Activated T-cell treated with anti-CD3 and anti-CD28 coated beads, Interleukin-2, amount 50 U/mL, for 24 hours (primary cell): ENCODE data around the gene RASGEF1C.

Source experiments
- DNase-seq: peaks from one replicate; pipeline ENCODE4 v3.0.0-alpha.2; 2020
- H3K27ac Mint-ChIP-seq: 2 replicates; pipeline ENCODE4 v1.8.0; 2020; ENCODE audit warnings: mild to moderate bottlenecking, mixed read lengths
- H3K27me3 Mint-ChIP-seq: 2 replicates; pipeline ENCODE4 v1.8.0; 2020; ENCODE audit warnings: mixed read lengths
- H3K36me3 Mint-ChIP-seq: 2 replicates; pipeline ENCODE4 v1.8.0; 2020; ENCODE audit warnings: low read depth, mixed read lengths
- H3K4me1 Mint-ChIP-seq: 2 replicates; pipeline ENCODE4 v1.8.0; 2020; ENCODE audit warnings: low read depth, mixed read lengths
- H3K4me3 Mint-ChIP-seq: 2 replicates; pipeline ENCODE4 v1.8.0; 2020; ENCODE audit warnings: mild to moderate bottlenecking, moderate library complexity, mixed read lengths
- H3K9me3 Mint-ChIP-seq: 2 replicates; pipeline ENCODE4 v1.8.0; 2020; ENCODE audit warnings: mixed read lengths

RASGEF1C gene

GRCh38 chr5:180142824-180143610 lies 66.0 kb downstream of the RASGEF1C start:
- Mint-ChIP-seq H3K27ac (no peak overlapping the region), H3K27me3 (peaks cover 35% of the 10 kb centered on the region), H3K36me3 (no peaks in the 10 kb centered on the region), H3K9me3 (peaks cover 12% of the 10 kb centered on the region), H3K4me1 (no peaks in the 10 kb centered on the region), H3K4me3 (no peak overlapping the region)
- no peak for DNase-seq

GRCh38 chr5:180142021-180142765 lies 66.8 kb downstream of the RASGEF1C start:
- peaks cover 33% of the 10 kb centered on the region for H3K27me3 Mint-ChIP-seq

GRCh38 chr5:180141068-180141660 lies 67.8 kb downstream of the RASGEF1C start:
- H3K27me3 Mint-ChIP-seq, result peaks cover 30% of the 10 kb centered on the region
- DNase-seq, result no peak
- no peak overlapping the region for H3K4me3 Mint-ChIP-seq
- H3K4me1 Mint-ChIP-seq, result no peaks in the 10 kb centered on the region
- H3K9me3 Mint-ChIP-seq, result no peaks in the 10 kb centered on the region
- no peak overlapping the region for H3K27ac Mint-ChIP-seq
- no peaks in the 10 kb centered on the region for H3K36me3 Mint-ChIP-seq

More at GRCh38 chr5:180142021-180142765, 66.8 kb downstream of the RASGEF1C start:
- Mint-ChIP-seq H3K36me3 (no peaks in the 10 kb centered on the region), H3K4me3 (no peak overlapping the region), H3K27ac (no peak overlapping the region), H3K9me3 (peaks cover 7% of the 10 kb centered on the region), H3K4me1 (no peaks in the 10 kb centered on the region)
- DNase-seq, result no peak

GRCh38 chr5:180140571-180140970 lies 68.4 kb downstream of the RASGEF1C start:
- Mint-ChIP-seq H3K4me3 (no peak overlapping the region), H3K9me3 (no peaks in the 10 kb centered on the region), H3K27me3 (peaks cover 26% of the 10 kb centered on the region), H3K36me3 (no peaks in the 10 kb centered on the region), H3K27ac (no peak overlapping the region), H3K4me1 (peaks cover 3% of the 10 kb centered on the region)
- no peak for DNase-seq

- peaks cover 7% of the 10 kb centered on the region for H3K4me1 Mint-ChIP-seq
- no peak overlapping the region for H3K27ac Mint-ChIP-seq
- no peak for DNase-seq
- H3K9me3 Mint-ChIP-seq, result no peaks in the 10 kb centered on the region
- peaks cover 26% of the 10 kb centered on the region for H3K27me3 Mint-ChIP-seq
- H3K4me3 Mint-ChIP-seq, result no peak overlapping the region
- H3K36me3 Mint-ChIP-seq, result no peaks in the 10 kb centered on the region
These were observed 68.9 kb downstream of the RASGEF1C start for GRCh38 chr5:180140079-180140554.

- Mint-ChIP-seq H3K27me3 (peaks cover 26% of the 10 kb centered on the region), H3K27ac (no peak overlapping the region), H3K36me3 (no peaks in the 10 kb centered on the region), H3K4me1 (peaks cover 12% of the 10 kb centered on the region), H3K9me3 (no peaks in the 10 kb centered on the region), H3K4me3 (no peak overlapping the region)
- DNase-seq, result no peak
These were observed 69.3 kb downstream of the RASGEF1C start for GRCh38 chr5:180139731-180140055.

- Mint-ChIP-seq H3K4me1 (peaks cover 12% of the 10 kb centered on the region), H3K36me3 (no peaks in the 10 kb centered on the region), H3K27me3 (peaks cover 26% of the 10 kb centered on the region), H3K9me3 (no peaks in the 10 kb centered on the region), H3K4me3 (no peak overlapping the region), H3K27ac (no peak overlapping the region)
- no peak for DNase-seq
These were observed 69.9 kb downstream of the RASGEF1C start for GRCh38 chr5:180138976-180139730.

- Mint-ChIP-seq H3K36me3 (no peaks in the 10 kb centered on the region), H3K4me1 (peaks cover 12% of the 10 kb centered on the region), H3K27ac (no peak overlapping the region), H3K4me3 (no peak overlapping the region), H3K27me3 (peaks cover 26% of the 10 kb centered on the region), H3K9me3 (no peaks in the 10 kb centered on the region)
- no peak for DNase-seq
These were observed 70.6 kb downstream of the RASGEF1C start for GRCh38 chr5:180138214-180138975.

- Mint-ChIP-seq H3K4me3 (no peak overlapping the region), H3K27ac (no peak overlapping the region), H3K36me3 (no peaks in the 10 kb centered on the region), H3K27me3 (peaks cover 26% of the 10 kb centered on the region), H3K9me3 (no peaks in the 10 kb centered on the region), H3K4me1 (peaks cover 12% of the 10 kb centered on the region)
- DNase-seq, result no peak
These were observed 71.4 kb downstream of the RASGEF1C start for GRCh38 chr5:180137401-180138213.

- H3K27ac Mint-ChIP-seq, result no peak overlapping the region
- no peak for DNase-seq
These were observed 72.2 kb downstream of the RASGEF1C start for GRCh38 chr5:180136630-180137381.

GRCh38 chr5:180135967-180136629 lies 72.9 kb downstream of the RASGEF1C start:
- Mint-ChIP-seq H3K4me3 (no peak overlapping the region), H3K4me1 (peaks cover 12% of the 10 kb centered on the region), H3K27me3 (peaks cover 19% of the 10 kb centered on the region), H3K27ac (no peak overlapping the region), H3K9me3 (no peaks in the 10 kb centered on the region), H3K36me3 (no peaks in the 10 kb centered on the region)
- DNase-seq, result no peak

More at GRCh38 chr5:180136630-180137381, 72.2 kb downstream of the RASGEF1C start:
- Mint-ChIP-seq H3K9me3 (no peaks in the 10 kb centered on the region), H3K27me3 (peaks cover 19% of the 10 kb centered on the region), H3K4me1 (peaks cover 12% of the 10 kb centered on the region), H3K4me3 (no peak overlapping the region), H3K36me3 (no peaks in the 10 kb centered on the region)
